GM18861 (cell line): Measurements from ENCODE around the gene LY6G5B.

ENCODE experiments used
- ATAC-seq: cut with Tn5 transposase; IDR thresholded peaks from one replicate; pipeline ENCODE4 v1.9.1; 2021; ENCODE audit not compliant: unreplicated experiment

The LY6G5B gene

DNA sequence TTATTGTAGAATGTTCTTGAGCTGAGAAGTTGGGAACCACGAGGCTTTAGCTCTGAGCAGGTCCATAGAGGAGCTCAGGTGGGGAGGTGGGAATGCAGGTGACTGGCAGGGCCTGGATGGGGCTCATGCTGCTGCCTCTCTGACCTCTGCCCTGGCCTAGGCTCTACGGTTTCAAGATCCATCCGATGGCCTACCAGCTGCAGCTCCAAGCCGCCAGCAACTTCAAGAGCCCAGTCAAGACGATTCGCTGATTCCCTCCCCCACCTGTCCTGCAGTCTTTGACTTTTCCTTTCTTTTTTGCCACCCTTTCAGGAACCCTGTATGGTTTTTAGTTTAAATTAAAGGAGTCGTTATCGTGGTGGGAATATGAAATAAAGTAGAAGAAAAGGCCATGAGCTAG lies at the start of gene LY6G5B:
LY6G5B (plus strand) TSS at position 301 of the 400 bp plus-strand sequence. CDS start 975 bp downstream, outside the sequence.
- ATAC-seq = no peak

- peak; percentile 28 for ATAC-seq
Measured at GRCh38 chr6:31620586-31621319, 49.0 kb upstream of the LY6G5B start, which contains the start of gene PRRC2A. Gene PRRC2A (plus strand): TSS chr6:31620715. CDS start chr6:31622790, 2,075 bp downstream.

GRCh38 chr6:31621320-31621939 lies 48.3 kb upstream of the LY6G5B start:
- no peak for ATAC-seq

DNA sequence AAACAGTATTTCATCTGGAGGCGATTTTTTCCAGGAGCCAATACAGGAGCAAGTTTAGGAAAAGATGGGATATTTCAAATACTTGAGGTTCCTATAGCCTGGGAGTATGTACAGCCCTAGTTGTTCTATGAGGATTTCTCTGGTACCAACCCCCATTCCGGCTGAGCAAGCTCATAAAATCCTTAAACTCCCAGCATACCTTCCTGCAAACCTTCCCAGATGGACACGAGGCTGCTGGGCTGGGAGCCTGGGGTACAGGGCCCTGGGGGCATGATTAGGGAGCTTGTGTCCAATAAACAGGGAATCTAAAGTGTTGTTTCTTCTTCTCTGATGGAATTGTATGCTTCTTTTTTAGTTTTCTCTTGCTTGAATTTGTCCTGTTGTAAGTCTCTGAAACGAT lies 47.8 kb upstream of the LY6G5B start:
- ATAC-seq = no peak

GRCh38 chr6:31622684-31623091 lies 47.1 kb upstream of the LY6G5B start:
- no peak for ATAC-seq

GRCh38 chr6:31624070-31624469 lies 45.7 kb upstream of the LY6G5B start:
- no peak for ATAC-seq

GRCh38 chr6:31626952-31627351 lies 42.8 kb upstream of the LY6G5B start:
- ATAC-seq = no peak

DNA sequence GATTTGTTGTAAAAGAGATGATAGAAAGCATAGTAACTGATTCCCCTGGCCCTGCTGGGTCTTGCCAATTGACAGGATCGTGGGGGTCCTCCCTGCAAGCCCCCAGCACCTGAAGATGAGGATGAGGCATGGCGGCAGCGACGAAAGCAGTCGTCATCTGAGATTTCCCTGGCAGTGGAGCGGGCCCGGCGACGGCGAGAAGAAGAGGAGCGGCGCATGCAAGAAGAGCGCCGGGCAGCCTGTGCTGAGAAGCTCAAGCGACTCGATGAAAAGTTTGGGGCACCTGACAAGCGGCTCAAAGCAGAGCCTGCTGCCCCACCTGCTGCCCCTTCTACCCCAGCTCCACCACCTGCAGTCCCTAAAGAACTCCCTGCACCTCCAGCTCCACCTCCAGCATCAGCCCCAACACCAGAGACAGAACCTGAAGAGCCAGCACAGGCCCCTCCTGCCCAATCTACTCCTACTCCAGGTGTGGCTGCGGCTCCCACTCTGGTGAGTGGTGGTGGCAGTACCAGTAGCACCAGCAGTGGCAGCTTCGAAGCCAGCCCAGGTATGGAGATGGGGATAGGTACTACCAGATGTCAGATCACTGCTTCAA lies 42.0 kb upstream of the LY6G5B start:
- ATAC-seq = no peak

DNA sequence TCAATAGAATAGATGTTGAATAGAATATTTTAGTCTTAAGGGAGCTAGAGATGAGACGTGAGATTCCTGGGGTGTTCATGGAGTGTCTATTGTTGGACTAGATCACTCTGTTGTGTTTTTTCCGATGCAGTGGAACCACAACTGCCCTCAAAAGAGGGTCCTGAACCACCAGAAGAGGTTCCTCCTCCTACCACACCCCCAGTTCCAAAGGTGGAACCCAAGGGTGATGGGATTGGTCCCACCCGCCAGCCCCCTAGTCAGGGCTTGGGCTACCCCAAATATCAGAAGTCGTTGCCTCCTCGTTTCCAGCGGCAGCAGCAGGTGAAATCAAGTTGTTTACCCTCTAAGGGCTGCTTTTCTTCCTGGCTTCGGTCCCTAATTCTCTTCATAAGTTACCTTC lies 40.8 kb upstream of the LY6G5B start:
- ATAC-seq = no peak

GRCh38 chr6:31630177-31630934 lies 39.4 kb upstream of the LY6G5B start:
- ATAC-seq = no peak

- no peak for ATAC-seq
Measured at GRCh38 chr6:31631209-31631608, 38.6 kb upstream of the LY6G5B start.

DNA sequence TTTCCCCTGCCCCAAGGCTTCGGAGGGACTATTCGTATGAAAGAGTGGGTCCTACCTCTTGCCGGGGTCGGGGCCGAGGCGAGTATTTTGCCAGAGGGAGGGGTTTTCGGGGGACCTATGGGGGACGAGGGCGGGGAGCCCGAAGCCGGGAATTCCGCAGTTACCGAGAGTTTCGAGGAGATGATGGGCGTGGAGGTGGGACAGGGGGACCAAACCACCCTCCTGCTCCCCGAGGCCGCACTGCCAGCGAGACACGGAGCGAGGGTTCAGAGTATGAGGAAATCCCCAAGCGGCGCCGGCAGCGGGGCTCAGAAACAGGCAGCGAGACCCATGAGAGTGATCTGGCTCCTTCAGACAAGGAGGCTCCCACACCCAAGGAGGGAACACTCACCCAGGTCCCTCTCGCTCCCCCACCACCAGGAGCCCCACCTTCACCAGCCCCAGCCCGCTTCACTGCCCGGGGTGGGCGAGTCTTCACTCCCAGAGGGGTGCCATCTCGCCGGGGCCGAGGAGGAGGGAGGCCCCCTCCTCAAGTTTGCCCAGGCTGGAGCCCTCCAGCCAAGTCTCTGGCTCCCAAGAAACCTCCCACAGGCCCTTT lies 38.0 kb upstream of the LY6G5B start:
- ATAC-seq = no peak

- no peak for ATAC-seq
Measured at GRCh38 chr6:31632279-31632946, 37.4 kb upstream of the LY6G5B start.

GRCh38 chr6:31633447-31633846 lies 36.3 kb upstream of the LY6G5B start:
- no peak for ATAC-seq

DNA sequence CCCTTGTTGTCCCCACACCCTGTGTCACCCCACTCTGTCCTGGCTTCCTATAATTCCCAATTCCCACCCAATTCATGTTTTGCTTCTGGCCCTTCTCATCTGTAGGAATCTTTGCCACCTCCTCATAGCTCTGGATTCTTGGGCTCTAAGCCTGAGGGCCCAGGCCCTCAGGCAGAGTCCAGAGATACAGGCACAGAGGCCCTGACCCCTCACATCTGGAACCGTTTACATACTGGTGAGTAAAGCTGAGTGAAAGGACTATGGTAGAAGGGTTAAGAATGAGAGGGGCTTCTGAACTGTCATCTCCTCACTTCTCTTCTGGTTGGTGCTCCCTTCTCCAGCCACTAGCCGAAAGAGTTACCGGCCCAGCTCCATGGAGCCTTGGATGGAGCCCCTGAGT lies 35.6 kb upstream of the LY6G5B start:
- ATAC-seq = no peak

- no peak for ATAC-seq
Measured at GRCh38 chr6:31634969-31635575, 34.7 kb upstream of the LY6G5B start.

DNA sequence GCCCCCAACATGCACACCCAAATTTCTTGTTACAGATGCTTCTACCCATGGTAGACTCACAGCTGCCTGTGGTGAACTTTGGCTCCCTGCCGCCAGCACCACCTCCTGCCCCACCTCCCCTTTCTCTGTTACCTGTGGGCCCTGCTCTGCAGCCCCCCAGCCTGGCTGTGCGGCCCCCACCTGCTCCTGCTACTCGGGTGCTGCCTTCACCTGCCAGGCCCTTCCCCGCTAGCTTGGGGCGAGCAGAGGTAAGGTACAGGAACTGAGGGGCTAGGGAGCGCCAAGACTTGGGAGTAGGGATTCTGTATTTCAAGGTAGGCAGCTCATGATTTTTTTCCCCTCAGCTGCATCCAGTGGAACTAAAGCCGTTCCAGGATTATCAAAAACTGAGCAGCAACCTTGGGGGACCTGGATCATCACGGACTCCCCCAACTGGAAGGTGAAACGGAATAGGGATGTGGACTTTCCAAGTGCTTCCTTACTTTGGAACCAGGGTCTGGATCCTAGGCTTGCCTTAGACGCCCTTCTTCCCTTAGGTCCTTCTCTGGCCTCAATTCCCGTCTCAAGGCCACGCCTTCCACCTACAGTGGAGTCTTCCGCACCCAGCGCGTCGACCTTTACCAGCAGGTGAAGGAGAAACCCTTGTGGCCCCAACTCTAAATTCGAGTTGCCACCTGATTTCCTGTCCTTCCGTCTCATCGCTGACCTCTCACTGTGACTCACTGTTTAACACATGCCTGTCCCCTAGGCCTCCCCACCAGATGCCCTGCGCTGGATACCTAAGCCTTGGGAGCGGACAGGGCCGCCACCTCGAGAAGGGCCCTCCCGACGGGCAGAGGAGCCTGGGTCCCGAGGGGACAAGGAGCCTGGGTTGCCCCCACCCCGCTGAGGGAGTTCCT lies 32.8 kb upstream of the LY6G5B start:
- ATAC-seq = no peak

DNA sequence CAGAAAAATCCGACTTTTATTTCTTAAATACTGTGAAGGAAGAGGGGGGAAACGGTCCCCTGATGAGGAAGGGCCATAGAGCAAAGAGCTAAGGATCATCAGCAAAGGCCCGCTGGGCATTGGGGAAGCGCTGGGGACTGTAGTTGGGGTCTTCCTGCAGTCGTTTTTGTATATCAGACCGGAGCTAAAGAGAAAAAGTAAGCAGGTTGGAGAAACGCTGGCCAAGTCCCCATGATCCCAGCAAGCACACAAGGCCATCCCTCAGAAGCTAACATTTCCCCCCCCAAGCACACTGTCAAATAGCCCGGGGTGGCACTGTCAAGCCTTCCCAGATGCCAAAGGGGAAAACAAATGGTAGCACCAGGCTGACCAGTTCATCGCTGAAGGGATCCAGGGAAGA lies 30.7 kb upstream of the LY6G5B start:
- no peak for ATAC-seq

DNA sequence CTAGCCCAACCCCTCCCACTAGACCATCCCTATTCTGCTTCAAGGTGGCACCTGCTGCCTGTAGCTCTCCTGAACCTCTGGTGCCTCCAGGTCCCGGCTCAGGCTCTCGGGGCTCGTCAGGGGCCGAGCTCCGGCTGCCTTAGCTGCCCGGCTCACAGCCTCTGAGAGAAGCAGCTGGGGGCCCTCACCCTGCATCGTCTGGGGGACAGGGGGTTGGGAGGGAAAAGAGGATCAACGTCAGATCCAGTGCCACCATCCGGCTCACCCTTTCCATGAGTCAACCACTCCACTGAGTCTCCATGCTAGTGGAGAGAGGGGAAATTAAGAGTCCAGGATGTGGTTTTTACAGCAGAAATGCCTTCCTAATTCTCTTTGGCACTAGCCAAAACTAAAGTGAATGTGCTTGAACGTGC lies 30.3 kb upstream of the LY6G5B start:
- no peak for ATAC-seq
